NCI-H345 (cell line): ENCODE results near the gene PPBP.

Source experiments
- DNase-seq: peaks from one replicate; lab custom pipeline; 2025; lab: John Stamatoyannopoulos, UW

PPBP gene

DNA sequence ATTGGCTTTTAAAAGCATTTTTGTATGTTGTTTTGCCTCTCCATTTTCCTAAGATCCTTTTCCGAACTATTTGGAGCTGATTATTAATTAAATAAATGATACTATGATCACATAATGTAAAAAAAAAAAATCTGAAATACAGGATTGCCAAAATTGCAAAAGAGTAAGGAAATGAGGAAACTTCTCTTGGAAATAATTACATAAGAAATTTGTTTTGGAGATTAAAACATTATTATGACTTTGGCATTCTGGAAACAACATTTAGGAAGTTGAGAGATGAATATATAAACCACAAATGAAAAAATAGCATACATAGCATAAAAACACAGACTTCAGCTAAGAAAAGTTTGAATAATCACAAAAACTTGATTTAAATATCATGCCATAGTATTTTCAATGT lies 39.7 kb downstream of the PPBP start:
- no peak for DNase-seq

DNA sequence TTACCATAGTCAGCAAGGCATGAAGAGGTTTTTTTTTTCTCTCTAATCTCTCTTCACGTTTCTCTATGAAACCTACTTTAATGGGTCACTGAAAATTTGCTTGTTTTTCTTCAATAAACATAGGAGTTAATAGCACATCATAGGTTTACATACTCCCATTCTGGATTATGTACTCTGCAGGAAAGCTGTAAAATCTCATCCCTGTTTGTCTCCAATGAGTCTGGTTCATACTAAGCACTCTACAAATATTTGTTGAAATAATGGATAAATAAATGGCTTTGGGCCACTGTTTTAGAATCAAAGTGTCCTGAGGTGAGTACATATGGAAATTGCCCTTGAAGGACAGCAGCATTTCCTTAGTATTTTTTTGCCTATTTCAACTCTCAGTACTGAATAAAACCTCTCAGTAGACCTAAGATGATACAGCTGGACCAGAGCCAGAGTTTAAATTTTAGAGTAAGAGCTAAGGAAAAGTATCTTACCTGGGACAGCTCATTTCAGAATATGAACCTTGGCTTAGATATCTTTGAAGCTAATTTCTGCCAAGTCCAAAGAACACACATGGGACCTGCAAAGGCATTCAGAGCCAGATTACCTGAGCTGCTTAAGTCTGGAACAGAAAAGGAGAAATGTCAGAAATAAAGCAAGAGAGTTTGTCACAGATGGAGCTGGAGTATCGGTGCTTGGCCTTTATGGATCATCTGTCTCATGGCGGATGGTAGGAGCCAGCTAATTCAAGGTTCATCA lies 40.6 kb downstream of the PPBP start:
- no peak for DNase-seq

DNA sequence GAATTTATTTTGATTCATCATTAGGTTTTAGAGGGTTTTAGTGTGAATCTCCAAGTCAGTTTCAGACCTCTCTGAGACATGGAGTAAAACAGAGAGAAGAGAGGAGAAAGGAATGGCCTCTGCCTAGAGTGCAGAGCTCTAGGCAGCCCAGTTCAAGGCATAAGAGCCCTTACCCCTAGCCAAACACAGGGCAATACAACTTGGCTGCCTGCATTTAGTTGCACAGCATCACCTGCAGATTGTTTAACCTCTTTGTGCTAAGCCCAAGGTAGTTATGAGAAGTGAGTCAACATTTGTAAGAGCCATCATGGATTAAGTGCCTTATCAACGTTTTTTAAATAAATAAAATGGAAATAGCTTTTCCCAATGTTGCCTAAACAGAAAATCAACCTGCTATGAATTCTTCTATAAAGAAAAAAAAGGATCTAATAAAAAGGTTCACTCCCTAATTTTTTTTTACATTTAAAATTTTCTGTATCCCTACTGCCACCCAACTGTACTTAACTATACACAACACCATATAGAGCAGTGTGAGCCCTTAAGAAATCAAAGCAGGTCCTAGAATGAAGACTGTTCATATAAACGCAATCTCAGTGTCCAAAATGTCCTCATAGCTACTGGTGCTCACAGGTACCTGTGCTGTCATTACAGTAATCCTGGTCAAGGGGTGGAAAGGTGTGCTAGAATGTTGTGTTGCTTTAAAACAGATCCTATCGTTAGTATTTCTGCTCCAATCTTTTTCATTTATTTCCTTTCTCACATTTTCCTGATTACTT lies 42.1 kb downstream of the PPBP start:
- DNase-seq = no peak

DNA sequence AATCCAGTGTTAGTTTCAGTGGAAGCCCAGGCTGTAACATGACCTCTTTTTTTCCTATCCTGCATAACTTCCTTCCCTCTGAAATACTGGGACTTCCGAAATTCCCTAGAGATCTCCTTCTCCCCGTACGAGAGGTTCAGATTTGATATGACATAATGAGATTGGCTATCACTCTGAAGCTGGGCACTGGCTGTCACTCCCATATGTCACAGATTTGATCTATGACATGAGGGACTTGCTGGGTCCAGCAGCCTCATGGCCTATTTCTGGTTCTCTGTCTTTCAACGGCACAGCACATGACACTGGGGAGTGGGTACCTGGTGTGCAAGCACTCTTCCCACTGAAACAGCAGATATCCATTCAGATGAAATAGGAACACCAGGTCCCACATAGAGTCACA lies 42.9 kb downstream of the PPBP start:
- no peak for DNase-seq

DNA sequence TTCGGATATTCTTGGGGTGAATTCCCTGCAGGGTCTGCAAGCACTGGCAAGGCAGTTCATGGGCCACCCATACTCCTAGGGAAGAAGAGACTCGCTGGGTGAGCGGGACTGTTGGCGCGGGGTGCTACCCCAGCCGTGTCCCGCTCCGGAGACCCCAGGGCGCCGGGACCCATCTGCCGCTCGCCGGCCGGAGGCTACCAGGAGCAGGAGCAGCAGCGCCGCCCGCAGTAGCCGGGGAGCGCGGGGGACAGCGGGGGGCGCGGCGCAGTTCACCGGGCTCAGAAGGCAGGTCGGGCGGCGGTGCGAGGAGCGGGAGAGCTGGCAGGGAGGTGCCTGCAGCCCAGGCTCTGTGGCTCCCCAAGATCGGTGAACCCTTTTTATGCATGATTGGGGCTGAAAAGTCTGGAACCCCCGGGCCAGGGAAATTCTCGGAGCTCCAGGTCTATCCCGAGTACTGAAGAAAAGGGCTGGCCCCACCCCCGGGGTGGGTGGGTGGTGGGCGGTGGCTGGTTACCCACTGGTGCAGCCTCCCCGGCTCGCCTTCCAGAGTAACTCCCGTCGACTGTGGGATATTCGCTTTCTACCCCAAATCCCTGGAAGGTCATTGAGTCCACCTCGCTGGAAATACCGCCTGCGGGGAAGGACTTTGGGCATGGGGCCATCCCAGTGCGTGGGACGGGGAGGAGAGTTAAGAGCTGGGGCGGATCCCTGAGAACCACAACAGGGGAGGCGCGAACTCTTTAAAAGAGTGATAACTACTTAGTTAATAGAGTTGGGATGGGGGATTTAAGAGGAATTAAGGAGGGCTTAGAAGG lies 43.7 kb downstream of the PPBP start:
- no peak for DNase-seq

DNA sequence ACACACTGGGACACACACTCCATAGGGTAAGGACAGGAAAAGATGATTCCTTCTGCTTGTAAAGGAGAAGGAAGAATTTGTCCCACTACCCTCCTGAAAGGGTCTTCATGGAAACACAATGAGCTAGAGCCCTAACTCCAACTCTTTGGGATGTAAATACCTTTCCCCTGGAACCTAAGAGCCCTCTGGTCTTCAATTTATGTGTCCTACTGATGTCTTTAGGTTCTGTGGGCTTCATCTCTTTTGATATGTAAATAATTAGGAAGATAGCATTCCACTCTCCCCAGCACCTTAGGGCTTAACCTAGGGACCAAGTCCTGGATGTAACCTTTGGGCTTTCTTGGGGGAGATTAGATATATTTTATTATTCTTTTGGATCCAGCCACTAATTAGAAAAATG lies 44.4 kb downstream of the PPBP start:
- DNase-seq = no peak

DNA sequence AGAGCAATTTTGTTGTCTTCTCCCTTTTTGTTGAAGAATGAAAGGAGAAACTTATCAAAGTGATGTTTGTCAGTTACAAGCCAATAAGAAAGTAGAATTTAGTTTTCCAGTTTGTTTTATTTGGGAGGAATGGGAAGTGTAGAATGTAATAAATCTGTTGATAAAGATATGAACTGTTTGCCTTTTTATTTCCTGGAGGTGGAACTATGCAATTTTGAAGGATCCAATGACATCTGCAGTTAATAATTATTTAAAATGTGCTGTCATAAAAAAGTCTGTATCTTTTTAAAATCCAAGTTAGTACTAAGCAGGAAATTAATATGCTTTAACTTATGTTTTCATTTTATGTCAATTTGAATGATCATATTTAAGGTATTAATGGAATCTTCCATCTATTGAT lies 51.0 kb downstream of the PPBP start:
- no peak for DNase-seq
